Esophagus muscularis mucosa (tissue), 3 donors: Measurements from ENCODE around the gene LRRC4C.

Source experiments
- POLR2A ChIP-seq: fragments of 450-650 bp; IDR thresholded peaks from one replicate; pipeline ENCODE4 v1.6.1; 2017; ENCODE audit warnings: antibody characterized with exemption, moderate library complexity, mild to moderate bottlenecking, low read depth
- TF ChIP-seq, protein P1 (sequence below), 3 experiments: fragments of 200-600 bp in 2 of 3; fragments of 450-650 bp in 1 of 3; sonication (generic) in 2 of 3; IDR thresholded peaks; one replicate each; pipeline ENCODE4 v1.5.1; 2017 to 2019; ENCODE audit warnings: antibody characterized with exemption in 3 of 3, mild to moderate bottlenecking in 2 of 3, moderate library complexity in 1 of 3

DNA sequence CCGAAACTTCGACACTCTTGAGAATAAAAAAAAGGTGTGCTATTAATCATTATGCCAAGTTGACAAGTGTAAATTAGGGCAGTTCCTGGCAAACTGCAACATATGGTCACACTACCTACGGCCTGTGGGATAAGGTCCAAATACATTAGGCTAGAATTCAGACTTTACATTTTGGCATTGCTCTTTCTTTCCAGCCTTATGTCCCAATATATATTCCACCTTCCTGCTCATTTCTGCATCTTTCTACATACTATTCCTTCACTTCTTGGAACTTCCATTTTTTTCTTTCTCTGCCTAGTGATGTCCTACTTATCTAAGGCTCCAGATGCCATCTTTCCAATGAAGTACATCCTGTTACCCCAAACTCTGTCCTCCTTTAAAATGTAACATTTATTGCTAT, 577.2 kb downstream of the LRRC4C start:
- TF ChIP-seq, protein P1, sequence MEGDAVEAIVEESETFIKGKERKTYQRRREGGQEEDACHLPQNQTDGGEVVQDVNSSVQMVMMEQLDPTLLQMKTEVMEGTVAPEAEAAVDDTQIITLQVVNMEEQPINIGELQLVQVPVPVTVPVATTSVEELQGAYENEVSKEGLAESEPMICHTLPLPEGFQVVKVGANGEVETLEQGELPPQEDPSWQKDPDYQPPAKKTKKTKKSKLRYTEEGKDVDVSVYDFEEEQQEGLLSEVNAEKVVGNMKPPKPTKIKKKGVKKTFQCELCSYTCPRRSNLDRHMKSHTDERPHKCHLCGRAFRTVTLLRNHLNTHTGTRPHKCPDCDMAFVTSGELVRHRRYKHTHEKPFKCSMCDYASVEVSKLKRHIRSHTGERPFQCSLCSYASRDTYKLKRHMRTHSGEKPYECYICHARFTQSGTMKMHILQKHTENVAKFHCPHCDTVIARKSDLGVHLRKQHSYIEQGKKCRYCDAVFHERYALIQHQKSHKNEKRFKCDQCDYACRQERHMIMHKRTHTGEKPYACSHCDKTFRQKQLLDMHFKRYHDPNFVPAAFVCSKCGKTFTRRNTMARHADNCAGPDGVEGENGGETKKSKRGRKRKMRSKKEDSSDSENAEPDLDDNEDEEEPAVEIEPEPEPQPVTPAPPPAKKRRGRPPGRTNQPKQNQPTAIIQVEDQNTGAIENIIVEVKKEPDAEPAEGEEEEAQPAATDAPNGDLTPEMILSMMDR (IDR thresholded peaks at IDR 0.05), result no peak
- TF ChIP-seq POLR2A, result no peak
